Measurements from ENCODE around the gene GMDS. TPM values are rescaled to one million over a fixed set of nuclear protein-coding genes. Genes with fewer than 3 reads are reported as not detected.
A peak's percentile ranks its signal among the peaks of the same experiment; 100 is the strongest.

The GMDS gene
- total RNA-seq, 1 experiment from 2014 or later: 9.7 TPM

DNA sequence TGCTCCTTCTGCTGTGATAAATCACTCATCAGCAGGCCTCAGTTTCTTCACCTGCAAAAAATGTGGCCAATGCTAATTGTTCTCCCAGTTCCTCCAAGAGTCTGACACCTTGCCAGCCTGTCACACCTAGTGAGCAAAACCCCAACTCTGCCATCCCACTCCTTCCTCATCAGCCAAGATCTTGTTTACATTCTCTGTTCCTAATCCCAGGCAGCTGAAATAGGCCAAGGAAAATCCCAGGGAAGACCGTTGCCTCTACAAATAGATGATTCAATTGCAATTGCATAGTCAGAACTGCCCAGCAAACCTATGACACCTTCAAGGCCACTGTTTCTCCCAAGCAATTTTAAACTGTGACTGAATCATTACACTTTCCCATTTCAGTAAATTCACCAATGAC, 78.7 kb downstream of the GMDS start:
- no peak overlapping the region for H3K4me2 ChIP-seq (ENCODE audit: low read depth, low read length, poor library complexity, severe bottlenecking)
- H4K20me1 ChIP-seq (ENCODE audit: insufficient read depth, low read depth, low read length): peaks cover 44% of the 10 kb centered on the region
- H2AFZ ChIP-seq (ENCODE audit: low read length): no peak overlapping the region
- no peaks in the 10 kb centered on the region for H3K27me3 ChIP-seq (ENCODE audit: low read length)
- H3K9ac ChIP-seq (ENCODE audit: low read length): no peak overlapping the region
- H3K9me2 ChIP-seq (replicated peaks; ENCODE audit: insufficient read depth, low read length): no peaks in the 10 kb centered on the region
- no peaks in the 10 kb centered on the region for H3K9me3 ChIP-seq (ENCODE audit: low read length)
- H3K36me3 ChIP-seq (ENCODE audit: insufficient read depth, low read length): no peaks in the 10 kb centered on the region
- DNase-seq: no peak
- H3K79me2 ChIP-seq (ENCODE audit: low read length): no peaks in the 10 kb centered on the region
- no peaks in the 10 kb centered on the region for H3K4me1 ChIP-seq (ENCODE audit: low read length)
- H3K27ac ChIP-seq (ENCODE audit: low read length): no peak overlapping the region
- H3K4me3 ChIP-seq (ENCODE audit: low read length): no peak overlapping the region

DNA sequence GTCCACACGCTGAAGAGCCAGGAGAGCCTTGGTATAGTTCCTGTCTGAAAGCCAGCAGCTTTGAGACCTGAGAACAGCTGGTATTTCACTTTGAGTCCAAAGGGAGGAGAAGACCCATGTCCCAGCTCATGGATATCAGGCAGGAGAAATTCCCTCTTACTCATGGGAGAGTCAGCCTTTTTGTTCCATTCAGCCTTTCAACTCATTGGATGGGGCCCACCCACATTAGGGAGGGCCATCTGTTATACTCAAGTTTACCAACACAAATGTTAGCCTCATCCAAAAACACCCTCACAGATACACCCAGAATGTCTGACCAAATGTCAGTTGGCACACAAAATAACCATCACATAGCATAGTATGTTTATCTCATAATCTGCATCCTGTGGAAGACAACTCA, 80.1 kb downstream of the GMDS start:
- Histone ChIP-seq H3K4me3 (ENCODE audit: low read length) (no peak overlapping the region), H3K27me3 (ENCODE audit: low read length) (no peaks in the 10 kb centered on the region), H3K9me2 (replicated peaks; ENCODE audit: insufficient read depth, low read length) (no peaks in the 10 kb centered on the region), H3K9ac (ENCODE audit: low read length) (no peak overlapping the region), H3K4me1 (ENCODE audit: low read length) (no peaks in the 10 kb centered on the region), H2AFZ (ENCODE audit: low read length) (no peak overlapping the region), H3K79me2 (ENCODE audit: low read length) (no peaks in the 10 kb centered on the region), H3K27ac (ENCODE audit: low read length) (no peak overlapping the region), H3K9me3 (ENCODE audit: low read length) (no peaks in the 10 kb centered on the region), H3K36me3 (ENCODE audit: insufficient read depth, low read length) (no peaks in the 10 kb centered on the region), H4K20me1 (ENCODE audit: insufficient read depth, low read depth, low read length) (peaks cover 52% of the 10 kb centered on the region), H3K4me2 (ENCODE audit: low read depth, low read length, poor library complexity, severe bottlenecking) (no peak overlapping the region)
- DNase-seq: no peak

DNA sequence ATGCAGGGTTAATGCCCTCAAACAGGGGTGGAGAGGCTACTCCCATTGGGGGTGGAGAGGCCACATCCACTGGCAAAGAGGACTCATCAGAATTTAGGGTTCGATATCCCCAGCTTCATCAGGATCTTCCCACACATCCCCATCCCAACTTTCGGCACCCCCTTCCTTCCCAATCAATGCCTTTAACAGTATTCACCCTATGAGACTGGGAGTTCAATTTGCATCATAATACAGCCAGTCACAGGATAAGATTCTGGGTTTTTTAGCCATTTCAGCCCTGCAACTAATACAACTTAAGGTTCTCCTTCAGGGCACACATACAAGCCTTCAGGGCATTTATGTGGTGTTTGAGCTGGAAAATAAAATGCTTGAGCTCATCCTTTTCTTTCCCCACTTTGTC, 80.9 kb downstream of the GMDS start:
- H3K79me2 ChIP-seq (ENCODE audit: low read length): no peaks in the 10 kb centered on the region

DNA sequence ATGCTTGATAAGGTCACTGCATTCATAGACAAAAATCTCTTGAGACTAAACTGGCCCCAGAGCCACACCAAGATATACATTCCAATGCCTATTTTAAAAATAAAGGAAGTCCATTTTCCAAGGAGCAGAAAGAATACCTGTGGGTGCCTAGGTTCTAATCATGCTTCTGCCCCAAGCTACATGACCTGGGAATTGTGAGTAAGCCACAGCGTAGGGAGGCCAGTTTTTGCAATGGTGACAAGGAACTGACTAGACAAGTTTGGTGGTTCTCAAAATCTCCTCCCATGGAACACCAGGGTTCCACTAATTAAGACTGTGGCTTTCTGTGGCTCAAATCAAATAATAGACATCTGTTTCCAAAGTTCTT, 83.3 kb downstream of the GMDS start:
- Histone ChIP-seq H3K36me3 (ENCODE audit: insufficient read depth, low read length) (no peaks in the 10 kb centered on the region), H3K79me2 (ENCODE audit: low read length) (no peaks in the 10 kb centered on the region), H3K4me2 (ENCODE audit: low read depth, low read length, poor library complexity, severe bottlenecking) (no peak overlapping the region)

More for the DNA sequence above, 80.9 kb downstream of the GMDS start:
- H3K36me3 ChIP-seq (ENCODE audit: insufficient read depth, low read length): no peaks in the 10 kb centered on the region
- no peaks in the 10 kb centered on the region for H3K27me3 ChIP-seq (ENCODE audit: low read length)
- no peaks in the 10 kb centered on the region for H3K9me2 ChIP-seq (replicated peaks; ENCODE audit: insufficient read depth, low read length)
- H3K4me3 ChIP-seq (ENCODE audit: low read length): no peak overlapping the region
- H2AFZ ChIP-seq (ENCODE audit: low read length): no peak overlapping the region
- H3K4me1 ChIP-seq (ENCODE audit: low read length): no peaks in the 10 kb centered on the region
- H3K4me2 ChIP-seq (ENCODE audit: low read depth, low read length, poor library complexity, severe bottlenecking): no peak overlapping the region
- DNase-seq: no peak
- no peak overlapping the region for H3K9ac ChIP-seq (ENCODE audit: low read length)
- no peak overlapping the region for H3K27ac ChIP-seq (ENCODE audit: low read length)
- H3K9me3 ChIP-seq (ENCODE audit: low read length): no peaks in the 10 kb centered on the region
- peaks cover 57% of the 10 kb centered on the region for H4K20me1 ChIP-seq (ENCODE audit: insufficient read depth, low read depth, low read length)

DNA sequence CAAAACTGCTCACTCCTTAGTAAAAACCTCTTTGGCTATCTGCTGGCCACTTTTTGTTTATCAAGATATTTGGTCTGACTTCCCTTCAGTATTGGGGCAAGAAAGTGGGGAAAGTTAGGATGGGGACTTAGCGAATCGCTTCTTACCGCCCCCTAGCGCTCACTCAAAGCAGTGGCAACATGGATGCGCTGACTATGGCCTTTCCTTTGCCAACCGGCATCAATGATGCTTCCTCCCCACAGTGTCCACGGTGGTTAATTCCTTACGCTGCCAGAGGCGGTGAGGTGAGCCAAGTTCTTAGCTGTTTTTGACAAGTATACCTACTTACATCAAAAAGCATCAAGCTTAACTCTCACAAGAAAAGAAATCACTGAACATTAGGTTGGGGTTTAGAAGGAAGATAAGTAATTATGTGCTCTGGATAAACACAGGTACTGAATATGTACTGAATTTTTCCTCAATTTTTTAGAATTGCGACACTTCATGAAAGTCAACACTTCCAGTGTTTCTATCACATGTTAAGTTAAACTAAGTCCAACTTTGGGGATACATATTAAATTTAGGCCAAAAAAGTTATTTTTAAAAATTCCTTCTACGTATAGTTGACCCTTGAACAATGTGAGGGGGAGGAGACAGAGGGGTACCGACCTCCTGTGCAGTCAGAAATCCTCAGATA, 86.7 kb downstream of the GMDS start:
- Histone ChIP-seq H3K4me1 (ENCODE audit: low read length) (no peaks in the 10 kb centered on the region; the same call in 1 of the 2 replicates), H3K79me2 (ENCODE audit: low read length) (no peaks in the 10 kb centered on the region), H3K27me3 (ENCODE audit: low read length) (no peaks in the 10 kb centered on the region), H3K9ac (ENCODE audit: low read length) (no peak overlapping the region), H3K4me2 (ENCODE audit: low read depth, low read length, poor library complexity, severe bottlenecking) (no peak overlapping the region), H2AFZ (ENCODE audit: low read length) (no peak overlapping the region), H3K9me2 (replicated peaks; ENCODE audit: insufficient read depth, low read length) (no peaks in the 10 kb centered on the region), H3K4me3 (ENCODE audit: low read length) (no peak overlapping the region), H3K9me3 (ENCODE audit: low read length) (no peaks in the 10 kb centered on the region), H3K36me3 (ENCODE audit: insufficient read depth, low read length) (no peaks in the 10 kb centered on the region), H4K20me1 (ENCODE audit: insufficient read depth, low read depth, low read length) (peaks cover 45% of the 10 kb centered on the region), H3K27ac (ENCODE audit: low read length) (no peak overlapping the region)
- peak; percentile 76 for DNase-seq

More for the DNA sequence above, 83.3 kb downstream of the GMDS start:
- H3K9me2 ChIP-seq (replicated peaks; ENCODE audit: insufficient read depth, low read length): no peaks in the 10 kb centered on the region
- H2AFZ ChIP-seq (ENCODE audit: low read length): no peak overlapping the region
- no peak for DNase-seq
- H3K4me1 ChIP-seq (ENCODE audit: low read length): no peaks in the 10 kb centered on the region; the same call in 1 of the 2 replicates
- H4K20me1 ChIP-seq (ENCODE audit: insufficient read depth, low read depth, low read length): peaks cover 52% of the 10 kb centered on the region
- H3K9me3 ChIP-seq (ENCODE audit: low read length): no peaks in the 10 kb centered on the region
- H3K27me3 ChIP-seq (ENCODE audit: low read length): no peaks in the 10 kb centered on the region
- H3K4me3 ChIP-seq (ENCODE audit: low read length): no peak overlapping the region
- H3K27ac ChIP-seq (ENCODE audit: low read length): no peak overlapping the region
- no peak overlapping the region for H3K9ac ChIP-seq (ENCODE audit: low read length)

DNA sequence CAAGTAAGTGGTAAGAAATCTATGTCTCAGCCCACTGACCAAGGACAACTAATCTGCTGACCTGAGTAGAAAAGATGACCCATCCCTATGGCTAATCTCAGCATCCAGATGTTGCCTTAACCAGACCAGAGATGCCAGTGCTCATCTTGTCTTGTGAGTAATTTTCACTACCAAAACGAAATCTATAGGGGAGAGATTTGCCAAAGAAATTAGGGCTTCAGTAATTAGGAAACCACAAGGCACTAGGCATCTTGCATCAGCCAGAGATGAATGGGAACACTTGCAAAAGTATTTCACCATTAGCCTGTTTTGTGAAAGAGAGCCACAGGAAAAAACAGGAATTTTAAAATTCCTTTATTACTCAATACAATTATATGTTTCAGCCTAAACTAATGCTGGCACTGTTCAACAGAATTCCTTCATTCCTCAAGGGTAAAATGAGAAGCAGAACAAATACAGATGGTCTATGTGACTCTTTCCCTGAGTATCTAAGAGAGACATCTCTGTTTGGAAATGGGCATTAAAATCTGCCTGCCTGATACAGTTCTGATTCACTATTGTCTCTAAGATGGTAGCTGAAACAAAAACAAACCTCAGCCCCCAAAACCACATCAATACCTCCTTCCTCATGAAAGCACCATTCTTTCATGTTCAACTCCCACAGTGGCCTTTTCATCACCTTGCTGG, 87.8 kb downstream of the GMDS start:
- Histone ChIP-seq H3K4me1 (ENCODE audit: low read length) (no peaks in the 10 kb centered on the region; the same call in 1 of the 2 replicates), H3K9me3 (ENCODE audit: low read length) (no peaks in the 10 kb centered on the region), H3K9me2 (replicated peaks; ENCODE audit: insufficient read depth, low read length) (no peaks in the 10 kb centered on the region), H3K4me2 (ENCODE audit: low read depth, low read length, poor library complexity, severe bottlenecking) (no peak overlapping the region), H3K9ac (ENCODE audit: low read length) (no peak overlapping the region), H3K79me2 (ENCODE audit: low read length) (no peaks in the 10 kb centered on the region), H3K27ac (ENCODE audit: low read length) (no peak overlapping the region), H3K4me3 (ENCODE audit: low read length) (no peak overlapping the region), H4K20me1 (ENCODE audit: insufficient read depth, low read depth, low read length) (peaks cover 40% of the 10 kb centered on the region), H3K36me3 (ENCODE audit: insufficient read depth, low read length) (no peaks in the 10 kb centered on the region), H3K27me3 (ENCODE audit: low read length) (no peaks in the 10 kb centered on the region), H2AFZ (ENCODE audit: low read length) (no peak overlapping the region)
- no peak for DNase-seq

DNA sequence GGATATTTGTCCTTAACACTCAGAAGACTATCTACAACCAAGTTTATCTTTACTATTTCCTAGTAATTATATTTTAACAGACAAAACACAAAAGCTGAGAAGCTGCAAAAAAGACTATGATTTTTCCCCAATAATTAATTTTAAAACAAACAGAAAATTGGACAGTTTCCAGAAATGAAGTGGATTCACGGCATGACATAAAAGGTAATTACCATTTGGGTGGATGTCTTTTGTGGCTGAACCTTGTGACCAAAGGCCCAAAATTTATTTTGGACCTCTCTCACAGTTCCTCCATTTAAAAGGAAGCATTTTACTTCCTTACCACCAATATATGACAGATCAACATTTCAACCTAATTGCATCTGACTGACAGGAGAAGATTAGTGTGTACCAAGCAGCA, 90.2 kb downstream of the GMDS start:
- no peaks in the 10 kb centered on the region for H3K27me3 ChIP-seq (ENCODE audit: low read length)
- H3K9ac ChIP-seq (ENCODE audit: low read length): no peak overlapping the region
- H3K36me3 ChIP-seq (ENCODE audit: insufficient read depth, low read length): no peaks in the 10 kb centered on the region
- no peaks in the 10 kb centered on the region for H3K9me2 ChIP-seq (replicated peaks; ENCODE audit: insufficient read depth, low read length)
- H4K20me1 ChIP-seq (ENCODE audit: insufficient read depth, low read depth, low read length): peaks cover 34% of the 10 kb centered on the region
- no peak for DNase-seq
- no peak overlapping the region for H3K4me3 ChIP-seq (ENCODE audit: low read length)
- H3K4me2 ChIP-seq (ENCODE audit: low read depth, low read length, poor library complexity, severe bottlenecking): no peak overlapping the region
- no peaks in the 10 kb centered on the region for H3K79me2 ChIP-seq (ENCODE audit: low read length)
- no peak overlapping the region for H2AFZ ChIP-seq (ENCODE audit: low read length)
- H3K27ac ChIP-seq (ENCODE audit: low read length): no peak overlapping the region
- H3K4me1 ChIP-seq (ENCODE audit: low read length): no peaks in the 10 kb centered on the region; the same call in 1 of the 2 replicates
- H3K9me3 ChIP-seq (ENCODE audit: low read length): no peaks in the 10 kb centered on the region

DNA sequence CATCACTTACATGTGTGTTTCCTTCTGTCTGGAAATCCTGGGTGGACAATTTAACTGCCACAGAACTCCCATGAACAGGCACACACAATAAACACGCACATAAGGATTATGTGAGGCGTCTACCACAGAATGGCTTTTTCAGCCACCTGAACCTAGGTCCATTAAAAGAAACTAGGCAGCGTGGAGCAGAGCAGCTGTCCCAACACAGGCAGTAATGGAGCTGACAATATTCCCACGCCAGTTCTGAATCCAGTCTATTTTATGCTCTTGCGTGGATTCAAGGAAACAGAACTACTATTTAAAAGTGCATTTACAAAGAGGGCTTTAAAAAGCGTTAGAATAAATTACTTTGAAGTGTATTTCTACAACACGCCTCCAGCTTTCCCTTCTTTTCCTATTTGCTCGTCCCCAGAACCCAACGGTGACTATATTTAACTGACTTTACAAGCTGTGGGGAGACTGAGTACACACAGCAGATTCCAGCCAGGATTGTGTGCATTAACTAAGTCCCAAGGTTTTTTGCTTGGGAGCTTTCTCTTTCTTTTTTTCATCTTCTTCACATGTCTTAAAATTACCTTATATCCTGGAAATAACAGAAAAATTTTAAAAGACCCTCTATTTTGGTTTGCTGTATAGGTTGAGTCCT, 95.9 kb downstream of the GMDS start:
- no peaks in the 10 kb centered on the region for H3K9me3 ChIP-seq (ENCODE audit: low read length)
- no peak overlapping the region for H3K9ac ChIP-seq (ENCODE audit: low read length)
- H3K4me3 ChIP-seq (ENCODE audit: low read length): no peak overlapping the region
- no peak overlapping the region for H3K27ac ChIP-seq (ENCODE audit: low read length)
- no peaks in the 10 kb centered on the region for H3K27me3 ChIP-seq (ENCODE audit: low read length)
- no peak overlapping the region for H3K4me2 ChIP-seq (ENCODE audit: low read depth, low read length, poor library complexity, severe bottlenecking)
- no peak overlapping the region for H2AFZ ChIP-seq (ENCODE audit: low read length)
- H3K36me3 ChIP-seq (ENCODE audit: insufficient read depth, low read length): no peaks in the 10 kb centered on the region
- no peaks in the 10 kb centered on the region for H3K4me1 ChIP-seq (ENCODE audit: low read length)
- H3K9me2 ChIP-seq (replicated peaks; ENCODE audit: insufficient read depth, low read length): no peaks in the 10 kb centered on the region
- peaks cover 24% of the 10 kb centered on the region; the same call in 1 of the 2 replicates for H4K20me1 ChIP-seq (ENCODE audit: insufficient read depth, low read depth, low read length)
- no peak for DNase-seq
- H3K79me2 ChIP-seq (ENCODE audit: low read length): no peaks in the 10 kb centered on the region
